PFSK-1 (cell line): ENCODE results near the gene UNC119.

Source experiments
- FOXP2 ChIP-seq: optimal IDR thresholded peaks from 2 replicates; pipeline ENCODE3; 2011; ENCODE audit warnings: borderline replicate concordance, control low read depth, inconsistent platforms; ENCODE audit not compliant: insufficient read depth; ENCODE audit errors: extremely low read length, extremely low read depth
- POLR2AphosphoS5 ChIP-seq: IDR thresholded peaks from 2 replicates; pipeline ENCODE4 v1.6.1; 2012; ENCODE audit warnings: low read depth, mild to moderate bottlenecking, control low read depth, low read length, moderate library complexity
- SIN3A ChIP-seq: IDR thresholded peaks from 2 replicates; pipeline ENCODE4 v1.6.1; 2012; ENCODE audit warnings: mild to moderate bottlenecking, low read length, moderate library complexity, borderline replicate concordance; ENCODE audit not compliant: insufficient read depth
- TAF1 ChIP-seq: IDR thresholded peaks from 2 replicates; pipeline ENCODE4 v1.6.1; 2012; ENCODE audit warnings: low read length, control low read depth, borderline replicate concordance; ENCODE audit not compliant: insufficient read depth
- TF ChIP-seq, protein P1 (sequence below), 2 experiments: IDR thresholded peaks; 2 replicates each; pipeline versions ENCODE4 v1.6.1 to v1.8.0; 2011 to 2012; ENCODE audit warnings: low read depth in 2 of 2, low read length in 2 of 2, control low read depth in 1 of 2, inconsistent platforms in 1 of 2, mild to moderate bottlenecking in 1 of 2, moderate library complexity in 1 of 2; ENCODE audit not compliant: insufficient read depth in 1 of 2

DNA sequence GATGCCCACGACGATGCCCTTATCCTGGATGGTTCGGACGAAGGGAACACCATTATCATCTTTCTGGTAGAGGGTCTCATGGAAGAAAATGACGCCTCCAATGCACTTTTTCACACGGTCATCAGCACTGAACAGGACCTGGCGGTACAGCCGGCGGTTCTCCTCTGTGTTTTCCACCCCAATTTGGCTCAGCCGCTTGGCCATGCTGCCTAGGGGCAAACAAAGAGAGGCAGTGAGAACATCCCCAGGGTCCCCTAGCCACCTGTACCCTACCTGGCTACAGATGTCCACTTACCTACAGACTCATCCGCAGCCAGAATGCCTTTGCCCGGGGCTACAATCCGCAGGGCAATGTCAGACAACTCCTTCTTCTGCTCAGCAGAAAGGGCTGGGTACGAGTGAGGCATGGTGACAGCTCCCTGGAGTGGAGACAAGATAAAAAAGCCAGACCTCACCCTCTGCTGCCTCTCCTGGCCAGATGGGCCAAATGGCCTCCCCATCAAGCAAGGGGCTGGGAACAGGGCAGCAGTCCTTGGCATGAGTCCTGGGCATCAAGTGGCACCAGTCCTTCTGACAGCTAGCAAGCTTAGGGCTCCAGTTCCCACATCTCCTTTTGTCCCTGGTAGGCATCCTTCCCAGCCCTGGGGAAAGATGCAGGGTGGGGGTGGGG lies 22.8 kb upstream of the UNC119 start:
- TF ChIP-seq POLR2AphosphoS5 (no peak), SIN3A (no peak), TAF1 (no peak), FOXP2 (no peak)
- TF ChIP-seq, protein P1, sequence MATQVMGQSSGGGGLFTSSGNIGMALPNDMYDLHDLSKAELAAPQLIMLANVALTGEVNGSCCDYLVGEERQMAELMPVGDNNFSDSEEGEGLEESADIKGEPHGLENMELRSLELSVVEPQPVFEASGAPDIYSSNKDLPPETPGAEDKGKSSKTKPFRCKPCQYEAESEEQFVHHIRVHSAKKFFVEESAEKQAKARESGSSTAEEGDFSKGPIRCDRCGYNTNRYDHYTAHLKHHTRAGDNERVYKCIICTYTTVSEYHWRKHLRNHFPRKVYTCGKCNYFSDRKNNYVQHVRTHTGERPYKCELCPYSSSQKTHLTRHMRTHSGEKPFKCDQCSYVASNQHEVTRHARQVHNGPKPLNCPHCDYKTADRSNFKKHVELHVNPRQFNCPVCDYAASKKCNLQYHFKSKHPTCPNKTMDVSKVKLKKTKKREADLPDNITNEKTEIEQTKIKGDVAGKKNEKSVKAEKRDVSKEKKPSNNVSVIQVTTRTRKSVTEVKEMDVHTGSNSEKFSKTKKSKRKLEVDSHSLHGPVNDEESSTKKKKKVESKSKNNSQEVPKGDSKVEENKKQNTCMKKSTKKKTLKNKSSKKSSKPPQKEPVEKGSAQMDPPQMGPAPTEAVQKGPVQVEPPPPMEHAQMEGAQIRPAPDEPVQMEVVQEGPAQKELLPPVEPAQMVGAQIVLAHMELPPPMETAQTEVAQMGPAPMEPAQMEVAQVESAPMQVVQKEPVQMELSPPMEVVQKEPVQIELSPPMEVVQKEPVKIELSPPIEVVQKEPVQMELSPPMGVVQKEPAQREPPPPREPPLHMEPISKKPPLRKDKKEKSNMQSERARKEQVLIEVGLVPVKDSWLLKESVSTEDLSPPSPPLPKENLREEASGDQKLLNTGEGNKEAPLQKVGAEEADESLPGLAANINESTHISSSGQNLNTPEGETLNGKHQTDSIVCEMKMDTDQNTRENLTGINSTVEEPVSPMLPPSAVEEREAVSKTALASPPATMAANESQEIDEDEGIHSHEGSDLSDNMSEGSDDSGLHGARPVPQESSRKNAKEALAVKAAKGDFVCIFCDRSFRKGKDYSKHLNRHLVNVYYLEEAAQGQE (IDR thresholded peaks at IDR 0.05; ENCODE audit: insufficient read depth in 1 of 2, low read depth in 2 of 2, low read length in 2 of 2) = no peak
